H1 (cell line): ENCODE measurements around the gene SPAG16. TPM values are rescaled to one million over a fixed set of nuclear protein-coding genes. Genes with fewer than 3 reads are reported as not detected.

Experiments used
- CTCF ChIA-PET: fragments of 300-600 bp; sonication (Branson Sonifier 250); formaldehyde crosslinking; loops from one replicate; lab custom pipeline; 2021; ENCODE audit not compliant: partially characterized antibody; lab: Charles Lee
- POLR2A ChIA-PET: fragments of 300-600 bp; sonication (Branson Sonifier 250); formaldehyde crosslinking; loops from one replicate; lab custom pipeline; 2021; ENCODE audit warnings: inconsistent platforms; ENCODE audit not compliant: partially characterized antibody; lab: Charles Lee
- DNase-seq, 2 experiments: peaks; one replicate each; pipeline versions ENCODE4 v3.0.0 to v3.0.0-alpha.2; 2010 to 2022; ENCODE audit warnings: low spot score in 2 of 2, low read depth in 1 of 2, mixed read lengths in 1 of 2
- FAIRE-seq: peaks from 2 replicates; lab custom pipeline; 2011; peaks lifted over from hg19 to GRCh38; lab: Jason Lieb, UNC
- H2AFZ ChIP-seq: 2 replicates; pipeline ENCODE4 v1.8.1; 2012; ENCODE audit warnings: low read length, inconsistent platforms
- H2AK5ac ChIP-seq: 2 replicates; pipeline ENCODE4 v1.6.1; 2013; ENCODE audit warnings: low read depth, low read length
- H2BK120ac ChIP-seq: replicated peaks from 2 replicates; pipeline ENCODE3; 2013; ENCODE audit warnings: low read depth, low read length, inconsistent platforms
- H2BK12ac ChIP-seq: 2 replicates; pipeline ENCODE4 v1.6.1; 2013; ENCODE audit warnings: low read depth, low read length
- H2BK15ac ChIP-seq: 2 replicates; pipeline ENCODE4 v1.6.1; 2013; ENCODE audit warnings: low read length
- H2BK20ac ChIP-seq: 2 replicates; pipeline ENCODE4 v1.6.1; 2013; ENCODE audit warnings: low read length
- H2BK5ac ChIP-seq: 2 replicates; pipeline ENCODE4 v1.6.1; 2013; ENCODE audit warnings: low read depth, low read length
- H3K14ac ChIP-seq: 2 replicates; pipeline ENCODE4 v1.6.1; 2013; ENCODE audit warnings: inconsistent platforms; ENCODE audit not compliant: insufficient read length
- H3K18ac ChIP-seq: 2 replicates; pipeline ENCODE4 v1.6.1; 2013; ENCODE audit warnings: low read length; ENCODE audit errors: extremely low read depth
- H3K23ac ChIP-seq: 2 replicates; pipeline ENCODE4 v1.6.1; 2013; ENCODE audit warnings: inconsistent platforms; ENCODE audit not compliant: insufficient read length
- H3K23me2 ChIP-seq: 2 replicates; pipeline ENCODE4 v1.6.1; 2013; ENCODE audit warnings: low read depth, low read length
- H3K27ac ChIP-seq: 2 replicates; pipeline ENCODE4 v1.6.1; 2011; ENCODE audit warnings: low read depth, low read length, inconsistent platforms
- H3K27me3 ChIP-seq, 4 experiments: replicated peaks in 1 of 4; 1 replicate in 1 of 4; 2 replicates in 3 of 4; pipeline versions ENCODE4 v1.6.1 to v1.8.1; 2011 to 2013; ENCODE audit warnings: low read length in 3 of 4, mild to moderate bottlenecking in 3 of 4, inconsistent platforms in 2 of 4, mixed read lengths in 2 of 4, moderate library complexity in 1 of 4; ENCODE audit not compliant: control insufficient read depth in 3 of 4, insufficient read depth in 3 of 4; ENCODE audit errors: extremely low read depth in 1 of 4
- H3K36me3 ChIP-seq, 4 experiments: 2 replicates each; pipeline versions ENCODE4 v1.6.1 to v1.8.1; 2011 to 2013; ENCODE audit warnings: mild to moderate bottlenecking in 4 of 4, low read length in 3 of 4, moderate library complexity in 2 of 4, control low read depth in 1 of 4, inconsistent platforms in 1 of 4; ENCODE audit not compliant: insufficient read depth in 4 of 4, control insufficient read depth in 2 of 4
- H3K4ac ChIP-seq: replicated peaks from 2 replicates; pipeline ENCODE3; 2013; ENCODE audit warnings: low read length, low read depth, mixed read lengths, inconsistent platforms; ENCODE audit not compliant: insufficient read length
- H3K4me1 ChIP-seq, 4 experiments: replicated peaks in 1 of 4; 1 replicate in 1 of 4; 2 replicates in 3 of 4; pipeline versions ENCODE4 v1.6.1 to v1.8.1; 2011 to 2013; ENCODE audit warnings: low read length in 3 of 4, inconsistent platforms in 2 of 4, mixed read lengths in 1 of 4; ENCODE audit not compliant: insufficient read depth in 4 of 4, control insufficient read depth in 3 of 4
- H3K4me2 ChIP-seq, 2 experiments: 2 replicates each; pipeline versions ENCODE4 v1.6.1 to v1.8.1; 2011 to 2013; ENCODE audit warnings: low read depth in 2 of 2, low read length in 2 of 2, control low read depth in 1 of 2, inconsistent platforms in 1 of 2, mild to moderate bottlenecking in 1 of 2; ENCODE audit not compliant: insufficient read depth in 1 of 2
- H3K4me3 ChIP-seq, 4 experiments: fragments of 200-600, 300-600 bp in 1 of 4; sonication (generic), shearing (Covaris generic), sonication (Bioruptor Twin) in 1 of 4; 2 replicates each; pipeline versions ENCODE4 v1.5.1 to v1.8.1; 2011 to 2016; ENCODE audit warnings: low read length in 4 of 4, low read depth in 3 of 4, control low read depth in 2 of 4, inconsistent platforms in 2 of 4, mild to moderate bottlenecking in 2 of 4, mixed read lengths in 1 of 4, moderate library complexity in 1 of 4; ENCODE audit not compliant: insufficient read depth in 2 of 4; ENCODE audit errors: extremely low read depth in 1 of 4
- H3K56ac ChIP-seq: replicated peaks from 2 replicates; pipeline ENCODE3; 2013; ENCODE audit warnings: low read depth, mild to moderate bottlenecking, mixed read lengths, low read length, inconsistent platforms; ENCODE audit not compliant: insufficient read length
- H3K79me1 ChIP-seq: 2 replicates; pipeline ENCODE4 v1.6.1; 2013; ENCODE audit warnings: low read depth, low read length, control low read depth
- H3K79me2 ChIP-seq, 2 experiments: 2 replicates each; pipeline versions ENCODE4 v1.6.1 to v1.8.1; 2012 to 2013; ENCODE audit warnings: low read length in 2 of 2, mild to moderate bottlenecking in 2 of 2, inconsistent platforms in 1 of 2; ENCODE audit not compliant: insufficient read depth in 2 of 2, control insufficient read depth in 1 of 2
- H3K9ac ChIP-seq, 4 experiments: replicated peaks in 1 of 4; 1 replicate in 1 of 4; 2 replicates in 3 of 4; pipeline versions ENCODE4 v1.6.1 to v1.8.1; 2011 to 2013; ENCODE audit warnings: low read depth in 3 of 4, low read length in 3 of 4, control low read depth in 2 of 4, mild to moderate bottlenecking in 2 of 4, moderate library complexity in 2 of 4, inconsistent platforms in 1 of 4; ENCODE audit errors: extremely low read depth in 1 of 4
- H3K9me3 ChIP-seq, 2 experiments: 2 replicates each; pipeline versions ENCODE4 v1.6.1 to v1.8.1; 2012 to 2013; ENCODE audit warnings: mild to moderate bottlenecking in 2 of 2, moderate library complexity in 2 of 2, control low read depth in 1 of 2, inconsistent platforms in 1 of 2, low read depth in 1 of 2, low read length in 1 of 2, mixed read lengths in 1 of 2; ENCODE audit not compliant: insufficient read depth in 2 of 2
- H4K20me1 ChIP-seq, 2 experiments: replicated peaks in 1 of 2; 2 replicates each; pipeline versions ENCODE3 to v1.8.1; 2011 to 2013; ENCODE audit warnings: inconsistent platforms in 2 of 2, low read length in 2 of 2, mild to moderate bottlenecking in 1 of 2; ENCODE audit not compliant: insufficient read depth in 2 of 2, control insufficient read depth in 1 of 2
- H4K5ac ChIP-seq: 2 replicates; pipeline ENCODE4 v1.6.1; 2013; ENCODE audit warnings: low read length, low read depth, mixed read lengths, inconsistent platforms; ENCODE audit not compliant: insufficient read length
- H4K8ac ChIP-seq: 2 replicates; pipeline ENCODE4 v1.8.0; 2013; ENCODE audit warnings: mild to moderate bottlenecking, moderate library complexity, low read length, inconsistent platforms; ENCODE audit not compliant: insufficient read depth; ENCODE audit errors: extremely low read depth
- H4K91ac ChIP-seq: replicated peaks from 2 replicates; pipeline ENCODE3; 2013; ENCODE audit warnings: low read length, mixed read lengths, inconsistent platforms; ENCODE audit not compliant: insufficient read length
- SP2 ChIP-seq: IDR thresholded peaks from 2 replicates; pipeline ENCODE4 v1.6.1; 2012; ENCODE audit warnings: mild to moderate bottlenecking, low read length, inconsistent platforms
- SP4 ChIP-seq: IDR thresholded peaks from 2 replicates; pipeline ENCODE4 v1.6.1; 2012; ENCODE audit warnings: low read length, inconsistent platforms
- SUZ12 ChIP-seq: fragments of 200-600 bp; sonication (generic); IDR thresholded peaks from 2 replicates; pipeline ENCODE4 v1.6.1; 2012; ENCODE audit warnings: mild to moderate bottlenecking, inconsistent platforms, low read length, moderate library complexity, mixed read lengths
- WGBS, 2 experiments: shearing (Covaris generic) in 1 of 2; methylation state at CpG; one replicate each; pipeline versions ENCODE4 v1.1.6 to v1.1.7; 2013 to 2015; ENCODE audit warnings: low lambda C conversion rate in 2 of 2, mixed read lengths in 2 of 2, inconsistent platforms in 1 of 2, low coverage in 1 of 2, missing lambda C conversion rate in 1 of 2; ENCODE audit not compliant: insufficient replicate concordance in 2 of 2, insufficient coverage in 1 of 2, insufficient read length in 1 of 2; ENCODE audit errors: extremely low coverage in 1 of 2, missing lambda C conversion rate in 1 of 2; 5-methylcytosine and 5-hydroxymethylcytosine counted together
- polyA plus RNA-seq, 7 experiments: library from polyadenylated mRNA; depleted of rRNA in 3 of 7; stranded (reverse) in 5 of 7; unstranded in 2 of 7; fragments of >200 nt in 5 of 7; fragments of 200-250 nt in 2 of 7; gene quantifications; 1 replicate in 5 of 7; 2 replicates in 1 of 7; 4 replicates in 1 of 7; pipeline versions ENCODE4 v1.2.1 to v1.2.3, GENCODE V29; 2011 to 2013; ENCODE audit warnings: missing spikeins in 2 of 7, mixed read lengths in 2 of 7
- total RNA-seq: library from RNA; stranded (reverse); fragmentation: NEBNext Ultra II Directional; extraction: Animal tissue kit (Norgen Biotek cat#: 25700); gene quantifications from 2 replicates; pipeline ENCODE4 v1.2.1, GENCODE V29; 2021
- TF ChIP-seq, protein P1 (sequence below): IDR thresholded peaks from 2 replicates; pipeline ENCODE4 v1.6.1; 2012; ENCODE audit warnings: low read length, inconsistent platforms
- TF ChIP-seq, protein P2 (sequence below): IDR thresholded peaks from 2 replicates; pipeline ENCODE4 v1.6.1; 2012; ENCODE audit warnings: inconsistent platforms

SPAG16 gene
- total and polyA plus RNA-seq, 2 of the 8 experiments (the other 6 are each of a cell fraction or from before 2014, with no cell fraction given): 6.0 to 14.9 TPM

- Histone ChIP-seq H3K9me3 (no peaks in the 10 kb centered on the region), H4K91ac (no peak overlapping the region), H2BK12ac (no peak overlapping the region), H3K14ac (no peak overlapping the region), H4K20me1 (no peaks in the 10 kb centered on the region), H3K79me2 (no peaks in the 10 kb centered on the region), H2BK5ac (no peak overlapping the region), H2BK15ac (no peak overlapping the region), H2AK5ac (no peak overlapping the region), H2BK20ac (no peak overlapping the region), H3K36me3 (no peaks in the 10 kb centered on the region; a peak in 1 of 8 replicates), H3K4me1 (no peaks in the 10 kb centered on the region), H3K18ac (no peak overlapping the region), H2AFZ (no peak overlapping the region), H3K27ac (no peak overlapping the region), H3K23me2 (no peaks in the 10 kb centered on the region), H2BK120ac (no peak overlapping the region), H4K8ac (no peak overlapping the region), H3K23ac (no peak overlapping the region), H3K4me3 (no peak overlapping the region), H3K9ac (no peak overlapping the region), H3K56ac (no peak overlapping the region), H3K4me2 (no peak overlapping the region), H3K79me1 (no peaks in the 10 kb centered on the region), H4K5ac (no peak overlapping the region), H3K27me3 (no peaks in the 10 kb centered on the region), H3K4ac (no peak overlapping the region)
- FAIRE-seq (no peak), DNase-seq (no peak)
- 92% methylated on average over 5 of the region's 5 CpGs; no CpG with 5 or more reads in 1 of the 2 experiments for WGBS, 2 experiments
- ChIA-PET POLR2A (no interaction called here), CTCF (interaction anchor here (0.6 kb wide), 1 partner anchor 376 kb away, joined by 3 read pairs; no protein-coding TSS in a partner anchor)
- TF ChIP-seq SP4: no peak
- no peak for TF ChIP-seq SUZ12
- TF ChIP-seq, protein P1, sequence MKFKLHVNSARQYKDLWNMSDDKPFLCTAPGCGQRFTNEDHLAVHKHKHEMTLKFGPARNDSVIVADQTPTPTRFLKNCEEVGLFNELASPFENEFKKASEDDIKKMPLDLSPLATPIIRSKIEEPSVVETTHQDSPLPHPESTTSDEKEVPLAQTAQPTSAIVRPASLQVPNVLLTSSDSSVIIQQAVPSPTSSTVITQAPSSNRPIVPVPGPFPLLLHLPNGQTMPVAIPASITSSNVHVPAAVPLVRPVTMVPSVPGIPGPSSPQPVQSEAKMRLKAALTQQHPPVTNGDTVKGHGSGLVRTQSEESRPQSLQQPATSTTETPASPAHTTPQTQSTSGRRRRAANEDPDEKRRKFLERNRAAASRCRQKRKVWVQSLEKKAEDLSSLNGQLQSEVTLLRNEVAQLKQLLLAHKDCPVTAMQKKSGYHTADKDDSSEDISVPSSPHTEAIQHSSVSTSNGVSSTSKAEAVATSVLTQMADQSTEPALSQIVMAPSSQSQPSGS: no peak
- no peak for TF ChIP-seq SP2
- TF ChIP-seq, protein P2, sequence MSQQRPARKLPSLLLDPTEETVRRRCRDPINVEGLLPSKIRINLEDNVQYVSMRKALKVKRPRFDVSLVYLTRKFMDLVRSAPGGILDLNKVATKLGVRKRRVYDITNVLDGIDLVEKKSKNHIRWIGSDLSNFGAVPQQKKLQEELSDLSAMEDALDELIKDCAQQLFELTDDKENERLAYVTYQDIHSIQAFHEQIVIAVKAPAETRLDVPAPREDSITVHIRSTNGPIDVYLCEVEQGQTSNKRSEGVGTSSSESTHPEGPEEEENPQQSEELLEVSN: no peak
Measured at GRCh38 chr2:213627054-213627710, 342.9 kb downstream of the SPAG16 start.
